H4 (cell line): ENCODE data around the gene EFNB1. TPM values are rescaled to one million over a fixed set of nuclear protein-coding genes. Genes with fewer than 3 reads are reported as not detected.

Experiments used
- DNase-seq: peaks from one replicate; pipeline ENCODE4 v3.0.0-alpha.2; 2015; ENCODE audit warnings: low spot score
- total RNA-seq: library from RNA; depleted of rRNA; stranded (reverse); fragments of >200 nt; shearing (Covaris generic); gene quantifications from 2 replicates; pipeline ENCODE4 v1.2.3, GENCODE V29; 2014; rRNA removed

EFNB1 gene
- total RNA-seq, 1 experiment from 2014 or later, result 7.0 TPM

DNA sequence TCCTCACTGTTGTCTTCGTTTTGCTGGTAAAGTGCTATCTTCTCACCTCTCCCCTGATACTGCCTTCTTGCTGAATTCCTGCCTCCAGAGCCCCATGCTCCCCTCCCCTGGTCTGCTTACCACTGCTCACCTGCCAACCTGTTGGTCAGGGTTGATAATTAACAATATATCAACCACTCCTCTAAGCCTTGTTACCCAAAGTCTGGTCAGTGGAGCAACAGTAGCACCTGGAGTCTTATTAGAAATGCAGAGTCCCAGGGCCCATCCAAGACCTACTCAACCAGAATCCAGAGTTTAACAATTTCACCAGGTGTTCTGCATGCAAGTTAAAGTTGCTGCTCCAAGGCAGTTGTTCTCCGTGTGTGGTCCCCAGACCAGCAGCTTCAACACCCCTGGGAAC is 55.0 kb downstream of the EFNB1 start:
- no peak for DNase-seq

- no peak for DNase-seq
Measured at GRCh38 chrX:68889249-68889648, 60.4 kb downstream of the EFNB1 start.

Other genes starting within 250 kb of the EFNB1 start
- 2.7 and 3.1 TPM in 2 replicates for gene STARD8, start 181.4 kb upstream of the EFNB1 start, total RNA-seq